Muscle layer of colon (tissue), 2 donors: ENCODE results near the gene CLSTN2.

Experiments used
- H3K27ac ChIP-seq: one replicate; pipeline ENCODE4 v1.7.0; 2013; ENCODE audit warnings: low read depth, mild to moderate bottlenecking, low read length, moderate library complexity
- H3K27me3 ChIP-seq, 2 donors: one replicate each; pipeline ENCODE4 v1.7.0; 2013; ENCODE audit warnings: low read length in 2 of 2, mild to moderate bottlenecking in 2 of 2; ENCODE audit not compliant: insufficient read depth in 2 of 2, control insufficient read depth in 1 of 2
- H3K36me3 ChIP-seq: one replicate; pipeline ENCODE4 v1.7.0; 2013; ENCODE audit warnings: mild to moderate bottlenecking, low read length; ENCODE audit not compliant: insufficient read depth
- H3K4me1 ChIP-seq: one replicate; pipeline ENCODE4 v1.7.0; 2013; ENCODE audit warnings: mild to moderate bottlenecking, low read length; ENCODE audit not compliant: insufficient read depth
- H3K4me3 ChIP-seq, 2 donors: one replicate each; pipeline ENCODE4 v1.7.0; 2013; ENCODE audit warnings: low read length in 2 of 2, low read depth in 1 of 2, mild to moderate bottlenecking in 1 of 2, moderate library complexity in 1 of 2
- H3K9ac ChIP-seq: one replicate; pipeline ENCODE4 v1.7.0; 2013; ENCODE audit warnings: low read length
- H3K9me3 ChIP-seq: one replicate; pipeline ENCODE4 v1.7.0; 2013; ENCODE audit warnings: mild to moderate bottlenecking, low read length
- donor health status: abdominal sarcoma.
- donor health status: Adenocarcinoma of cecum.

Gene CLSTN2

GRCh38 chr3:140023616-140024530 lies 88.9 kb downstream of the CLSTN2 start:
- Histone ChIP-seq H3K4me1 (peaks cover 30% of the 10 kb centered on the region), H3K9me3 (no peaks in the 10 kb centered on the region), H3K27me3 (no peaks in the 10 kb centered on the region), H3K9ac (no peak overlapping the region), H3K4me3 (no peak overlapping the region), H3K27ac (peak overlapping the region; percentile 41), H3K36me3 (no peaks in the 10 kb centered on the region)

DNA sequence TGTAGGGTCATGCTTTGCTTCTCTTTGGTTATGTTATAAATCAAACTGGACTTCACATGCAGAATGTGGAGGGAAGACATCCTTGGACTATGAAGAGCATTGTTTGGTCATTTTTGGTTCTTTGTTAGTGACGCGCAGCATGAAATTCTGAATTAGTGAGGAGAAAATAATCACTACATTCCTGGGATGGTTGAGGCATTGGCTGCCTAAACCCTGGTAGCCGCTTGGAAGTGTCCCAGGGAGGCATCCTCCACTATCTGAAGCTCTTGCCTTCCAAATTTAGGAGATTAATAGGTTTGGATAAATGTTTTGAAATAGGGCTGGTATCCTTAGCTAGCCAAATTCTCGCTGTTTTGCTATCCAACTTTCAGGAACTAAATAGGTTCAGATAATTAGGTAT lies 96.2 kb downstream of the CLSTN2 start:
- Histone ChIP-seq H3K4me1 (no peaks in the 10 kb centered on the region), H3K27me3 (no peaks in the 10 kb centered on the region), H3K4me3 (no peak overlapping the region), H3K27ac (no peak overlapping the region), H3K9me3 (no peaks in the 10 kb centered on the region), H3K9ac (no peak overlapping the region), H3K36me3 (no peaks in the 10 kb centered on the region)

- no peaks in the 10 kb centered on the region for H3K9me3 ChIP-seq
- no peak overlapping the region for H3K9ac ChIP-seq
- H3K4me1 ChIP-seq: no peaks in the 10 kb centered on the region
- H3K27me3 ChIP-seq: no peaks in the 10 kb centered on the region
- no peak overlapping the region for H3K27ac ChIP-seq
- no peak overlapping the region for H3K4me3 ChIP-seq
- H3K36me3 ChIP-seq: no peaks in the 10 kb centered on the region
Measured at GRCh38 chr3:140034058-140034457, 99.1 kb downstream of the CLSTN2 start.

DNA sequence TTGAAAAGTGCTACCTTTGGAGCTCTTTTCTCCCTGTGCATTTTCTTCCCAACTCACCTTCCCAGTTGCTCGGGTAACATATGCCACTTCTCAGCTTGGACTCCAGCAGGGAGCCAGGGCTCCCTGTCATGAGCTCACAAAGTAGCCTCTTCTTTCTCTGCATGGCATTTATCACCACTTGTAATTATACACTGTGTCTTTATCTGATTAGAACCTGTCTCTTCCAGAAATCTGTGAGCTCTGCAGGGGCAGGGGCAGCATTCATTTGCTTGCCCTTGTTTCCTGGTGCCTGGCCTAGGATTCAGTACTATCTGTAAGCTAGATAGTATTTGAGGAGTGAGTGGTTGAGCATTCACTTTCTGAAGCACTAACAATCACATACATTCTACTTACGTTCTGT lies 100.9 kb downstream of the CLSTN2 start:
- Histone ChIP-seq H3K36me3 (no peaks in the 10 kb centered on the region), H3K27ac (no peak overlapping the region), H3K9ac (no peak overlapping the region), H3K27me3 (no peaks in the 10 kb centered on the region), H3K4me3 (no peak overlapping the region), H3K9me3 (no peaks in the 10 kb centered on the region), H3K4me1 (no peaks in the 10 kb centered on the region)

DNA sequence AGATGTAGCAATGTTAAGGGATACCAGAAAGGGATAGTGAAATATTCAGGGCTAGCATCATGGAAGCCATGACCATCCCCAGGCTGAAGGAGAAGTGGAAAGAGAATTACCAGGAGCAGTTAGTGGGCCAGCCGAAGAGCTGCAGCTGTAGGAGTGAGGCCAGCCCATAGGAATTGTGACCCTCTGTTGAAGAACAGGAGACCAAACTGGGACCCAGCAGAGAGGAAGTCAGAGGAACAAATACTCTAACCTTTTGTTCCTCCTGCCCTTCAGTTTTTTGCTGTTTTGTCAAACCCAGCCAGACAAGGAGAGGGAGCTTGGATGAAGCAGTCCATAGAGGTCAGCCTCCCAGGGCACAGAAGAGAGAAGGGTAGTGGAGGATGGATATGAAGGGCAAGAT lies 115.4 kb downstream of the CLSTN2 start:
- Histone ChIP-seq H3K27ac (no peak overlapping the region), H3K27me3 (no peaks in the 10 kb centered on the region), H3K9ac (no peak overlapping the region), H3K36me3 (no peaks in the 10 kb centered on the region), H3K9me3 (no peaks in the 10 kb centered on the region), H3K4me1 (peaks cover 9% of the 10 kb centered on the region), H3K4me3 (no peak overlapping the region)

DNA sequence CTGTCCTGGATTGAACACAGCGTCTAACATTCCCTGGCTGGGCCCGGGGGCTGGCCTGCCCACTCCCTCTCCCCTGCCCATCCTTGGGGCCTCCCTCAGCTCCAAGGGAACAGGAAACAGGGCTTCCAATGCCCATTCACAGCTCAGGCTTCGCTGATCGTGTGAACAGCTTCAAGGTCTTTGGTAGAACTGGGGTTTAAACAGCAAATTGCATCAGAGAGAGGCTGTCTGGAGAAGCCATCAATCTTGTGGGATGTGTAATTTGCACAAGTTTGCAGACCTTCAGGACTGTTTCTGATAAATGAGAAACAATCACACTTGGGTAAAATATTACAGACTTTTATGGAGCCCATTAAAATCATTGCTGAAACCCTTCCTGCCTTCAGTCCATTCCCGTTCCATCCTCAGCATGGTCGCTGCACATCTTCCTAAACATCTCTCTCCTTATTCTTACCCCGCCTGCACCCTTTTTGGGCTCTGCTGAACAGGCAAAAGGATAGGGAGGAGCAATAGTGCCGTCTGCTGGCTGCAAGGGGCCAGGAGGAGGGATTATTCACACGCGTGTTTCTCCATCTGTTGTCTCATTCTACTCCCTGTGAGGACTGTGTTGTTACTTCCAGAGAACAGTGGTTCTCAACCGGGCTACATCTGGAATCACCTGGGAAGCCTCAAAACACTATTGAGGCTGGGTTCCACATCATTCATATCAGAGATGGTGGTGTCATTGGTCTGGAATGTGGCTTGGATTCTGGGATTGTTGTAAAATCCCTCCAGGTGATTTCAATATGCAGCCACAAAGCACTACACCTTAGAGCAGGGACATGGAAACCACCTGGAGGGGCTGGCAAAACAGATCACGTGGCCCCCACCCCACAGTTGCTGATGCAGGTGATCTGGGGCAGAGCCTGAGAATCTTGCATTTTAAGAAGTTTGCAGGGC lies 116.3 kb downstream of the CLSTN2 start:
- Histone ChIP-seq H3K9ac (no peak overlapping the region), H3K9me3 (no peaks in the 10 kb centered on the region), H3K27ac (no peak overlapping the region), H3K27me3 (no peaks in the 10 kb centered on the region), H3K4me1 (peaks cover 9% of the 10 kb centered on the region), H3K36me3 (no peaks in the 10 kb centered on the region), H3K4me3 (no peak overlapping the region)

- no peaks in the 10 kb centered on the region for H3K27me3 ChIP-seq
- H3K4me3 ChIP-seq: no peak overlapping the region
- H3K4me1 ChIP-seq: peaks cover 9% of the 10 kb centered on the region
- H3K9ac ChIP-seq: no peak overlapping the region
- no peak overlapping the region for H3K27ac ChIP-seq
- no peaks in the 10 kb centered on the region for H3K9me3 ChIP-seq
- no peaks in the 10 kb centered on the region for H3K36me3 ChIP-seq
Measured at GRCh38 chr3:140052771-140053702, 118.1 kb downstream of the CLSTN2 start.

- no peaks in the 10 kb centered on the region for H3K27me3 ChIP-seq
- no peak overlapping the region for H3K9ac ChIP-seq
- no peaks in the 10 kb centered on the region for H3K36me3 ChIP-seq
- H3K4me1 ChIP-seq: peaks cover 9% of the 10 kb centered on the region
- no peaks in the 10 kb centered on the region for H3K9me3 ChIP-seq
- no peak overlapping the region for H3K27ac ChIP-seq
- H3K4me3 ChIP-seq: no peak overlapping the region
Measured at GRCh38 chr3:140053794-140054193, 118.8 kb downstream of the CLSTN2 start.

DNA sequence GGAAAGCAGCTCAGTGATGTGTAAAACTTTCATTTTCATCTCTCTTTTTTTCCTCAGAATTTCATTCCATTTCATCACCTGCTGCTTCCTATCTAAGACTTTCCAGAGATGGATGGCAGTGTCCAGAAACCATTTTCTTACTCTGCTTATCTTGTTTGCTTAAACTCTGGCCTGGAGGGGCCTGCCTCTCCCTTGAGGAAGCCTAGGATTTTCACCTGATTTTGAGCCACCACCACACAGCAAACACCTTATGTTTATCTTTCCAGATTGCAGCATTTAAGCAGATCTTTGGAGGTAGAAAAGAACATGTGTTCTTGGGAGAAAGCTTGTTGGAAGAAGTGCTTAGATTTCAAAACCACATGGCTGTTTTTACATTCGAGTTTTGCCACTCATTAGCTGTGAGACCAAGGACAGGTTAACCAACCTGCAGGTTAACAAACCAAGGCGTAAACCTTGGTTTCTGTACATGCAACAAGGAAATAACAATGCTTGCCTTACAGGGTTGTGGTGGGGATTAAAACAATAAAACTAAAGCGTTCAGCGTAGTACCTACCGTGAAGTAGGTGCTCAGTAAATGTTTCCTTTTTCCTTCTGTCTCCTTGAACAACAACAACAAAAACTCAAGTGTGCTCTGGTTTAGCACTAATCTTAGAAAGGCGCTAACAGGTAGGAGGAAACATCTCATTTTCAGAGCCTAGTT lies 120.3 kb downstream of the CLSTN2 start:
- Histone ChIP-seq H3K4me3 (no peak overlapping the region), H3K9me3 (no peaks in the 10 kb centered on the region), H3K4me1 (peaks cover 9% of the 10 kb centered on the region), H3K27ac (no peak overlapping the region), H3K36me3 (no peaks in the 10 kb centered on the region), H3K9ac (no peak overlapping the region), H3K27me3 (no peaks in the 10 kb centered on the region)

GRCh38 chr3:140056047-140056446 lies 121.1 kb downstream of the CLSTN2 start:
- peaks cover 9% of the 10 kb centered on the region for H3K4me1 ChIP-seq
- H3K27me3 ChIP-seq: no peaks in the 10 kb centered on the region
- no peak overlapping the region for H3K27ac ChIP-seq
- no peak overlapping the region for H3K9ac ChIP-seq
- H3K36me3 ChIP-seq: no peaks in the 10 kb centered on the region
- H3K4me3 ChIP-seq: no peak overlapping the region
- no peaks in the 10 kb centered on the region for H3K9me3 ChIP-seq
